PC-3 (cell line): Measurements from ENCODE around the gene SPRED2. TPM values are rescaled to one million over a fixed set of nuclear protein-coding genes. Genes with fewer than 3 reads are reported as not detected.

Source experiments
- ATAC-seq: fragments of 200-7000 bp; cut with Tn5 transposase; 2 replicates; pipeline ENCODE4 v1.9.1; 2020; ENCODE audit warnings: mild to moderate bottlenecking, moderate library complexity
- BruUV-seq: library from RNA; stranded (reverse); fragments of 400-500 nt; replicated peaks from 2 replicates; lab custom pipeline; 2021; lab: Mats Ljungman, UMichigan
- CTCF ChIA-PET: fragments of 300-600 bp; sonication (Branson Sonifier 250); formaldehyde crosslinking; loops from one replicate; lab custom pipeline; 2022; ENCODE audit warnings: antibody characterized with exemption; lab: Charles Lee
- POLR2A ChIA-PET: fragments of 300-600 bp; sonication (Branson Sonifier 250); formaldehyde crosslinking; loops from one replicate; lab custom pipeline; 2022; ENCODE audit warnings: antibody characterized with exemption; ENCODE audit not compliant: unreplicated experiment; lab: Charles Lee
- DNase-seq: peaks from one replicate; pipeline ENCODE4 v3.0.0-alpha.2; 2015
- H2AFZ ChIP-seq: fragments of 300-600 bp; sonication (generic); 2 replicates; pipeline ENCODE4 v1.6.0; 2016; ENCODE audit warnings: antibody characterized with exemption, low read length
- H3F3A ChIP-seq: fragments of 300-600 bp; sonication (generic); one replicate; pipeline ENCODE4 v1.6.0; 2017; ENCODE audit warnings: antibody characterized with exemption, low read length, control low read depth, mild to moderate bottlenecking; ENCODE audit not compliant: unreplicated experiment
- H3K27ac ChIP-seq: fragments of 300-600 bp; sonication (generic); 2 replicates; pipeline ENCODE4 v1.5.1; 2016; ENCODE audit warnings: mild to moderate bottlenecking, low read length
- H3K27me3 ChIP-seq: fragments of 300-600 bp; sonication (generic); 2 replicates; pipeline ENCODE4 v1.6.1; 2016; ENCODE audit warnings: low read length, mixed read lengths
- H3K36me3 ChIP-seq: fragments of 300-600 bp; sonication (generic); 2 replicates; pipeline ENCODE4 v1.6.1; 2016; ENCODE audit warnings: low read depth, mixed run types, low read length, mixed read lengths
- H3K4me1 ChIP-seq: fragments of 300-600 bp; sonication (generic); 2 replicates; pipeline ENCODE4 v1.5.1; 2016; ENCODE audit warnings: low read length; ENCODE audit not compliant: insufficient read depth
- H3K4me2 ChIP-seq: fragments of 300-600 bp; sonication (generic); 2 replicates; pipeline ENCODE4 v1.6.0; 2016; ENCODE audit warnings: low read length
- H3K4me3 ChIP-seq: fragments of 300-600 bp; sonication (generic); 2 replicates; pipeline ENCODE4 v1.5.1; 2016; ENCODE audit warnings: mild to moderate bottlenecking, low read length, mixed read lengths
- H3K79me2 ChIP-seq: fragments of 300-600 bp; sonication (generic); 2 replicates; pipeline ENCODE4 v1.6.1; 2017; ENCODE audit warnings: low read length, mixed read lengths
- H3K9ac ChIP-seq: fragments of 300-600 bp; sonication (generic); 2 replicates; pipeline ENCODE4 v1.6.0; 2016; ENCODE audit warnings: mild to moderate bottlenecking, low read length
- H3K9me2 ChIP-seq: fragments of 300-600 bp; sonication (generic); replicated peaks from 2 replicates; pipeline ENCODE4 v1.6.1; 2016; ENCODE audit warnings: mixed run types, low read length, mixed read lengths
- H3K9me3 ChIP-seq: fragments of 300-600 bp; sonication (generic); 2 replicates; pipeline ENCODE4 v1.6.1; 2016; ENCODE audit warnings: low read length, mixed read lengths
- H4K20me1 ChIP-seq: fragments of 300-600 bp; sonication (generic); 2 replicates; pipeline ENCODE4 v1.6.1; 2016; ENCODE audit warnings: low read length, mixed read lengths
- CTCF ChIP-seq: fragments of 300-600 bp; sonication (generic); conservative IDR thresholded peaks from 2 replicates; pipeline ENCODE4 v1.5.1; 2017; ENCODE audit warnings: antibody characterized with exemption, low read depth, mild to moderate bottlenecking, low read length
- EZH2 ChIP-seq: fragments of 300-600 bp; sonication (generic); IDR thresholded peaks from one replicate; pipeline ENCODE4 v1.6.1; 2017; ENCODE audit warnings: antibody characterized with exemption, mild to moderate bottlenecking, low read length; ENCODE audit not compliant: unreplicated experiment
- EZH2phosphoT487 ChIP-seq: fragments of 300-600 bp; sonication (generic); IDR thresholded peaks from 2 replicates; pipeline ENCODE4 v1.6.1; 2018; ENCODE audit warnings: mild to moderate bottlenecking, antibody characterized with exemption, low read length, borderline replicate concordance
- intact Hi-C: fragments of 100-400 bp; cut with micrococcal nuclease; formaldehyde crosslinking; loops from 2 replicates; pipeline ENCODE4 v1.9.0; 2023
- total RNA-seq: library from RNA; depleted of rRNA; stranded (reverse); fragments of >200 nt; gene quantifications from 2 replicates; pipeline ENCODE4 v1.2.3, GENCODE V29; 2014

The SPRED2 gene
- total RNA-seq, 1 experiment from 2014 or later, result 16.2 TPM

- Histone ChIP-seq H3K9me2 (no peaks in the 10 kb centered on the region), H3K4me3 (0 out of 2 replicates have a peak overlapping the region, but pooled peaks have one; percentile 5), H3K9ac (peak overlapping the region; percentile 19; the same call in 1 of the 2 replicates), H3K36me3 (peaks cover 27% of the 10 kb centered on the region), H2AFZ (no peak overlapping the region), H3K4me2 (peak overlapping the region; percentile 65), H3K27ac (peak overlapping the region; percentile 78), H4K20me1 (no peaks in the 10 kb centered on the region), H3K27me3 (no peaks in the 10 kb centered on the region), H3K79me2 (peaks cover 19% of the 10 kb centered on the region), H3K9me3 (no peaks in the 10 kb centered on the region), H3K4me1 (peaks cover 60% of the 10 kb centered on the region), H3F3A (peaks cover 8% of the 10 kb centered on the region)
- CTCF ChIA-PET, result no interaction called here
- no peak for TF ChIP-seq EZH2phosphoT487
- no peak for TF ChIP-seq CTCF
- no peak for TF ChIP-seq EZH2
- POLR2A ChIA-PET, result interaction anchor here (0.5 to 0.7 kb wide), 3 partner anchors 13 to 258 kb away, joined by 3 to 4 read pairs (median 3); no protein-coding TSS in a partner anchor
- no TSS peak for BruUV-seq
- ATAC-seq, result peak; percentile 19
- intact Hi-C loops, result no loop called here
- peak; percentile 84 for DNase-seq
Measured at GRCh38 chr2:65316072-65316471, 116.3 kb downstream of the SPRED2 start.

GRCh38 chr2:65314801-65315441 lies 117.5 kb downstream of the SPRED2 start:
- no peak for ATAC-seq
- intact Hi-C loops, result no loop called here
- POLR2A ChIA-PET, result no interaction called here

GRCh38 chr2:65313954-65314256 lies 118.5 kb downstream of the SPRED2 start:
- H3K4me1 ChIP-seq, result peaks cover 57% of the 10 kb centered on the region
- H3K27me3 ChIP-seq, result no peaks in the 10 kb centered on the region
- H3K4me3 ChIP-seq, result no peak overlapping the region
- intact Hi-C loops, result no loop called here
- TF ChIP-seq EZH2phosphoT487 (no peak), EZH2 (no peak), CTCF (no peak)
- no peak overlapping the region for H2AFZ ChIP-seq
- H3K9ac ChIP-seq, result no peak overlapping the region
- no TSS peak for BruUV-seq
- H3K9me3 ChIP-seq, result no peaks in the 10 kb centered on the region
- no peaks in the 10 kb centered on the region for H3F3A ChIP-seq
- DNase-seq, result no peak
- H3K36me3 ChIP-seq, result peaks cover 33% of the 10 kb centered on the region
- H3K4me2 ChIP-seq, result no peak overlapping the region
- H3K79me2 ChIP-seq, result peaks cover 12% of the 10 kb centered on the region
- no peaks in the 10 kb centered on the region for H4K20me1 ChIP-seq
- POLR2A ChIA-PET, result no interaction called here
- no peak overlapping the region for H3K27ac ChIP-seq
- CTCF ChIA-PET, result no interaction called here
- no peaks in the 10 kb centered on the region for H3K9me2 ChIP-seq
- no peak for ATAC-seq

More at GRCh38 chr2:65314801-65315441, 117.5 kb downstream of the SPRED2 start:
- Histone ChIP-seq H3K27me3 (no peaks in the 10 kb centered on the region), H3K9me3 (no peaks in the 10 kb centered on the region), H3K4me2 (no peak overlapping the region), H3K4me1 (peaks cover 57% of the 10 kb centered on the region), H2AFZ (no peak overlapping the region), H3K79me2 (peaks cover 19% of the 10 kb centered on the region), H3F3A (no peaks in the 10 kb centered on the region), H3K36me3 (peaks cover 33% of the 10 kb centered on the region), H3K9me2 (no peaks in the 10 kb centered on the region), H4K20me1 (no peaks in the 10 kb centered on the region), H3K27ac (peak overlapping the region; percentile 8), H3K4me3 (no peak overlapping the region), H3K9ac (no peak overlapping the region)
- CTCF ChIA-PET, result no interaction called here
- DNase-seq, result peak; percentile 40
- BruUV-seq, result no TSS peak
- no peak for TF ChIP-seq EZH2
